HepG2 (cell line): ENCODE results near the gene GPBAR1. TPM values are rescaled to one million over a fixed set of nuclear protein-coding genes. Genes with fewer than 3 reads are reported as not detected.
A peak's percentile ranks its signal among the peaks of the same experiment; 100 is the strongest.

Experiments
- AKAP8 ChIP-seq: sonication (generic); formaldehyde crosslinking; IDR thresholded peaks from 2 replicates; pipeline ENCODE4 v1.5.1; 2020; ENCODE audit warnings: mild to moderate bottlenecking, missing genetic modification reagents
- ARID5B ChIP-seq: IDR thresholded peaks from 2 replicates; pipeline ENCODE4 v1.4.0; 2020; ENCODE audit warnings: mild to moderate bottlenecking, missing genetic modification reagents
- CAMTA2 ChIP-seq: sonication (generic); formaldehyde crosslinking; IDR thresholded peaks from 2 replicates; pipeline ENCODE4 v1.4.0; 2020; ENCODE audit warnings: mild to moderate bottlenecking, missing genetic modification reagents, borderline replicate concordance
- CREM ChIP-seq, 2 experiments: sonication (generic) in 1 of 2; formaldehyde crosslinking in 1 of 2; IDR thresholded peaks; 2 replicates each; pipeline versions ENCODE4 v1.4.0 to v1.6.1; 2016 to 2020; ENCODE audit warnings: antibody characterized with exemption in 1 of 2, mild to moderate bottlenecking in 1 of 2, missing genetic modification reagents in 1 of 2
- FOXJ3 ChIP-seq: sonication (generic); formaldehyde crosslinking; IDR thresholded peaks from 2 replicates; pipeline ENCODE4 v1.4.0; 2020; ENCODE audit warnings: missing genetic modification reagents, mild to moderate bottlenecking, borderline replicate concordance
- FOXK2 ChIP-seq: fragments of 450-650 bp; IDR thresholded peaks from 2 replicates; pipeline ENCODE4 v1.6.1; 2016
- GABPA ChIP-seq, 2 experiments: IDR thresholded peaks; 2 replicates each; pipeline ENCODE4 v1.6.1; 2011 to 2016; ENCODE audit warnings: low read depth in 2 of 2, low read length in 1 of 2, missing biosample characterization in 1 of 2, missing genetic modification characterization in 1 of 2
- GZF1 ChIP-seq: sonication (generic); formaldehyde crosslinking; IDR thresholded peaks from 2 replicates; pipeline ENCODE4 v1.5.1; 2020; ENCODE audit warnings: mild to moderate bottlenecking, missing genetic modification reagents
- LRRFIP1 ChIP-seq: sonication (generic); formaldehyde crosslinking; conservative IDR thresholded peaks from 2 replicates; pipeline ENCODE4 v1.4.0; 2020; ENCODE audit warnings: missing genetic modification reagents
- SRSF9 ChIP-seq: fragments of 200-400 bp; formaldehyde crosslinking; IDR thresholded peaks from 2 replicates; pipeline ENCODE4 v1.6.1; 2018; ENCODE audit warnings: borderline replicate concordance, mild to moderate bottlenecking, low read depth, low read length; ENCODE audit not compliant: insufficient read depth, poor library complexity, severe bottlenecking
- SUZ12 ChIP-seq: fragments of 150-350 bp; IDR thresholded peaks from 2 replicates; pipeline ENCODE4 v1.6.1; 2014; ENCODE audit warnings: low read depth, low read length
- ZBTB42 ChIP-seq: sonication (generic); formaldehyde crosslinking; IDR thresholded peaks from 2 replicates; pipeline ENCODE4 v1.5.0; 2020; ENCODE audit warnings: mild to moderate bottlenecking, missing genetic modification reagents
- ZFP90 ChIP-seq: sonication (generic); formaldehyde crosslinking; IDR thresholded peaks from 2 replicates; pipeline ENCODE4 v1.8.0; 2022; ENCODE audit warnings: missing genetic modification reagents, mild to moderate bottlenecking, inconsistent platforms, borderline replicate concordance
- ZHX2 ChIP-seq, 2 experiments: sonication (generic) in 1 of 2; formaldehyde crosslinking in 1 of 2; IDR thresholded peaks; 2 replicates each; pipeline versions ENCODE4 v1.6.1 to v1.9.0; 2014 to 2022; ENCODE audit warnings: antibody characterized with exemption in 1 of 2, borderline replicate concordance in 1 of 2, inconsistent platforms in 1 of 2, low read depth in 1 of 2, missing genetic modification reagents in 1 of 2
- polyA plus RNA-seq, 8 experiments: library from polyadenylated mRNA; depleted of rRNA in 3 of 8; stranded (reverse) in 7 of 8; unstranded in 1 of 8; fragments of >200 nt; fragmentation: Illumina TruSeq in 4 of 8; extraction: Trizol in 4 of 8; gene quantifications; 2 replicates each; pipeline versions ENCODE4 v1.2.1 to v1.2.3, GENCODE V29; 2011 to 2016; ENCODE audit warnings: low read depth in 4 of 8, missing spikeins in 1 of 8, mixed read lengths in 1 of 8; ENCODE audit not compliant: insufficient read depth in 1 of 8
- total RNA-seq, 5 experiments: library from RNA; depleted of rRNA; stranded (reverse); fragments of >200 nt; fragmentation: Illumina TruSeq; extraction: Trizol; gene quantifications; 2 replicates each; pipeline ENCODE4 v1.2.3, GENCODE V29; 2016; ENCODE audit warnings: low read depth in 1 of 5

Gene GPBAR1
- total and polyA plus RNA-seq, 2 of the 13 experiments (the other 11 are each of a cell fraction or from before 2014, with no cell fraction given), result 0.05 to 0.09 TPM

- TF ChIP-seq CAMTA2 (CRISPR knock-in tag), result no peak
- 0 out of 2 replicates have a peak, but pooled peaks have one; percentile 36 for TF ChIP-seq GZF1 (CRISPR knock-in tag)
- TF ChIP-seq ZHX2 (IDR thresholded peaks at IDR 0.05; ENCODE audit: low read depth), result no peak
- no peak for TF ChIP-seq ZHX2 (CRISPR knock-in tag; IDR thresholded peaks at IDR 0.05; ENCODE audit: borderline replicate concordance)
- no peak for TF ChIP-seq AKAP8 (CRISPR knock-in tag)
- TF ChIP-seq FOXK2, result no peak
- peak; percentile 36; the same call in 1 of the 2 replicates for TF ChIP-seq GABPA (IDR thresholded peaks at IDR 0.05; ENCODE audit: low read depth, low read length)
- 0 out of 2 replicates have a peak, but pooled peaks have one; percentile 16 for TF ChIP-seq GABPA (CRISPR knock-in tag; IDR thresholded peaks at IDR 0.05; ENCODE audit: low read depth)
- TF ChIP-seq CREM (IDR thresholded peaks at IDR 0.05), result no peak
- TF ChIP-seq CREM (CRISPR knock-in tag; IDR thresholded peaks at IDR 0.05), result no peak
- TF ChIP-seq SUZ12, result no peak
- no peak for TF ChIP-seq ZBTB42 (CRISPR knock-in tag)
- TF ChIP-seq SRSF9, result no peak
- TF ChIP-seq ARID5B (CRISPR knock-in tag), result 0 out of 2 replicates have a peak, but pooled peaks have one; percentile 7
- no peak for TF ChIP-seq ZFP90 (CRISPR knock-in tag)
- no peak for TF ChIP-seq FOXJ3
- no peak for TF ChIP-seq LRRFIP1 (CRISPR knock-in tag)
These were observed 43.2 kb upstream of the GPBAR1 start (continued) for GRCh38 chr2:218217360-218218267.
